WI38 (cell line): Measurements from ENCODE around the gene NFATC2IP.
A peak's percentile ranks its signal among the peaks of the same experiment; 100 is the strongest.
"Not testable (repeated sequence)": the region's sequence is repeated elsewhere in the genome, so short reads cannot be mapped to it uniquely, and the experiment has no call there.

Experiments
- H3K4me3 ChIP-seq: 2 replicates; pipeline ENCODE4 v1.5.1; 2011; ENCODE audit warnings: low read depth, mild to moderate bottlenecking, control low read depth, low read length
- TF ChIP-seq, protein P1 (sequence below): IDR thresholded peaks from 2 replicates; pipeline ENCODE4 v1.5.1; 2012; ENCODE audit warnings: low read depth, mild to moderate bottlenecking, control low read depth, low read length

The NFATC2IP gene

DNA sequence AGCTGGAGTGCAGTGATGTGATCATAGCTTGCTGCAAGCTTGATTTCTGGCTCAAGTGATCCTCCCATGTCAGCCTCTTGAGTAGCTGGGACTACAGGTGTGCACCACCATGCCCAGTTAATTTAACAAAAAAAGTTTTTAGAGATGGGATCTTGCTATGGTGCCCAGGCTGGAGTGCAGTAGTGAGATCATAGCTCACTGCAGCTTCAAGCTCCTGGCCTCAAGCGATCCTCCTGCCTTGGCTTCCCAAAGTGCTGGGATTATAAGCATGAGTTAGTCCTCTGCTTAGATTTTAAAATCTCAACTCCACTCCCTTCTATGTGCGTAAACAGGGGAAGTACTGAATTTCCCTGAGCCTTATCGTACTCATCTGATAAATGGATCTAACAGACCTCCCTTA is 32.0 kb upstream of the NFATC2IP start:
- H3K4me3 ChIP-seq = no peak overlapping the region

DNA sequence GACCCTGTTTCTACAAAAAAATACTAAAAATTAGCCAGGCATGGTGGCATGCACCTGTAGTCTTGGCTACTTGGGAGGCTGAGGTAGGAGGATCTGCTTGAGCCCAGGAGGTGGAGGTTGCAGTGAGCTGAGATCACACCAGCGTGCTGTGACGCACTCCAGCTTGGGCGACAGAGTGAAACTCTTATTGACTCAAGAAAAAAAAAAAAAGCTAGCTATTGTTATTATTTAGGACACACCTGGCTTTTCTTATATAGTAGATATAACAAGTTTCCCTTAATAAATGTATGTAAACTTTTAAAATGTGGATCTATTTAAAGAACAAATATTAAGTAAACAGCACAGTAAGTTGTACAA is 27.5 kb upstream of the NFATC2IP start:
- H3K4me3 ChIP-seq = no peak overlapping the region
- TF ChIP-seq, protein P1, sequence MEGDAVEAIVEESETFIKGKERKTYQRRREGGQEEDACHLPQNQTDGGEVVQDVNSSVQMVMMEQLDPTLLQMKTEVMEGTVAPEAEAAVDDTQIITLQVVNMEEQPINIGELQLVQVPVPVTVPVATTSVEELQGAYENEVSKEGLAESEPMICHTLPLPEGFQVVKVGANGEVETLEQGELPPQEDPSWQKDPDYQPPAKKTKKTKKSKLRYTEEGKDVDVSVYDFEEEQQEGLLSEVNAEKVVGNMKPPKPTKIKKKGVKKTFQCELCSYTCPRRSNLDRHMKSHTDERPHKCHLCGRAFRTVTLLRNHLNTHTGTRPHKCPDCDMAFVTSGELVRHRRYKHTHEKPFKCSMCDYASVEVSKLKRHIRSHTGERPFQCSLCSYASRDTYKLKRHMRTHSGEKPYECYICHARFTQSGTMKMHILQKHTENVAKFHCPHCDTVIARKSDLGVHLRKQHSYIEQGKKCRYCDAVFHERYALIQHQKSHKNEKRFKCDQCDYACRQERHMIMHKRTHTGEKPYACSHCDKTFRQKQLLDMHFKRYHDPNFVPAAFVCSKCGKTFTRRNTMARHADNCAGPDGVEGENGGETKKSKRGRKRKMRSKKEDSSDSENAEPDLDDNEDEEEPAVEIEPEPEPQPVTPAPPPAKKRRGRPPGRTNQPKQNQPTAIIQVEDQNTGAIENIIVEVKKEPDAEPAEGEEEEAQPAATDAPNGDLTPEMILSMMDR = no peak

More for the DNA sequence above, 32.0 kb upstream of the NFATC2IP start:
- TF ChIP-seq, protein P1 = no peak

DNA sequence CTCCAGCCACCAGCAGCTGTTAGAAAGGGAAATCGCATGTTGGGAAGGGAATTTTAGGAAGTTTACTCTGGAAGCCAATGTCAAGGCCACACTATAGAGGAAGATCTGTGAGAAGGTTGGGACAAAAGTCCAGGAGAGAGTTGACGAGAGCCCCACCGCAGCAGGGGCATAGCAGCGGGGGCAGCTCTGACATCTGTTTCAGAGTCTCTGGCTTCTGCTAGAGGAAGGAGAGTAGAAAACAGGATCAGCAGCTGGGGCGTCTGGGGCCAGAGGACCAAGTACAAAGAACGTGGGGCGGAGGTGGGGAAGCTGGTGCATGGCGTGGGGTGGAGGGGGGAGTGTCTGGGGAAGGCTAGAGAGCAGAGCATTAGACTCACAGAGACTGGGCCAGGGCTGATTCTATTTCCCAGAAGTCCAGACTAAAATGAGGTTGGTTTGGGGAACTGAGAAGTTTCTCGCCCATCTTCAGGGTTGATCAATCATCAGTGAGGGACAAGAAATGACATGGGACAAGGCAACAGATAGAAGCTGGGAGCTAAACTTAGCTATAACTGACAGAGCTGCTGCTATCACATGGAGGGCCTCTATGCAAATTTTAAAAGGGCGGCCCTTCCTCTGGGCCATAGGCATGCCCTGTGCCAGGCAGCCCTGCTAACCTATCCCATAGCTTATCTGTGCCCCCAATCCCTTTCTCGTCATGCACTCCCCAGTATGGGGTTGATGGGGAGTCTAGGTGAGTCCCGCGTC is 26.9 kb upstream of the NFATC2IP start:
- H3K4me3 ChIP-seq = no peak overlapping the region; the same call in 1 of the 2 replicates
- TF ChIP-seq, protein P1 = no peak

DNA sequence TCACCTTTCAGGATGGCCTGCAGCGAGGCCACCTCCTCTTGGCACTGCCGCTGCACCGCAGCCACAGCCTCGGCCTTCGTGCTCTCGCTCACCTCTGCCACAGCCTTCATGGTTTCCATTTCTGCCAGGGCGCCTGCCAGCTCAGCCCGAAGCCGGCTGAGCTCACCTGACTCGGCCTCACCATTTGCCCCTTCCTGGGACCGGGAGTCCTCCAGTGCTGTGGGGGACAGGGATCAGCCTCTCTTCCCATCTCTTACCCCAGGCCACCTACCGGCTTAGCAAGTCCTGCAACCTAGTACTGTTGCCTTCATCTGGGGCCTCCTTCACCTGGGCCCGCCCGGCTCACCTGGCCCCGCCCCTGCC is 26.4 kb upstream of the NFATC2IP start:
- H3K4me3 ChIP-seq = peak overlapping the region; percentile 81
- TF ChIP-seq, protein P1 = no peak

DNA sequence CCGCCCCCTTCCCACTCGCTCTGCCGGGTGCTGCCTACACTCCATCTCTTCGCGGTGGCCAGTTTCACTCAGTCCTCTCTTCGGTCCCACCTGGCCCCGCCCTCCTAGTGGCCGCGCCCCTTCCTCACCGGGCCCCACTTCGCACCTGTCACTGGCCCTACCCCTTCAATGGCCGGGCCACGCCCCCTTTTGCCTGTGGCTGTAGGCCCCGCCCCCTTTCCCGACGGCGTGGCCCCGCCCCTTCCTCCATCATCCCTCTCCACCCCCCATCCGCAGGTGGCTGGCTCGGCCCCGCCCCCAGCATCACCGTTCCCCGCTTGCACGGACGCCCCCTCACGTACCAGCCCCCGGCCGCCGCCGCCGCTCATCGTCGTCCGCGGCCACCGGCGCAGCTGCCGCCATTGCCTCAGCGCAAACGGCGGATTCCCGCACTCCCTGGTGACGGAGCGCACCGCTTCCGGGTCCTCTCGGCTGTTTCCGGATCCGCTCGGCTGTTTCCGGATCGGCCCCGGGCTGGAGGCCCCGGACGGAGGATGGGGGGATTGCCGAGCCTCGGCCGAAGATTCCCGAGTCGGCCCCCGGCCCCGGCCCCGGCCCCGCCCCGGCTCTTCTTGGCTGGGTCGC is 25.9 kb upstream of the NFATC2IP start, which contains the start of gene RABEP2:
TSS of gene RABEP2 (minus strand) at position 477 of the 624 bp plus-strand sequence. CDS start at position 402, 75 bp downstream.
- TF ChIP-seq, protein P1 = no peak
- H3K4me3 ChIP-seq = peak within 1 kb of the TSS; percentile 81

DNA sequence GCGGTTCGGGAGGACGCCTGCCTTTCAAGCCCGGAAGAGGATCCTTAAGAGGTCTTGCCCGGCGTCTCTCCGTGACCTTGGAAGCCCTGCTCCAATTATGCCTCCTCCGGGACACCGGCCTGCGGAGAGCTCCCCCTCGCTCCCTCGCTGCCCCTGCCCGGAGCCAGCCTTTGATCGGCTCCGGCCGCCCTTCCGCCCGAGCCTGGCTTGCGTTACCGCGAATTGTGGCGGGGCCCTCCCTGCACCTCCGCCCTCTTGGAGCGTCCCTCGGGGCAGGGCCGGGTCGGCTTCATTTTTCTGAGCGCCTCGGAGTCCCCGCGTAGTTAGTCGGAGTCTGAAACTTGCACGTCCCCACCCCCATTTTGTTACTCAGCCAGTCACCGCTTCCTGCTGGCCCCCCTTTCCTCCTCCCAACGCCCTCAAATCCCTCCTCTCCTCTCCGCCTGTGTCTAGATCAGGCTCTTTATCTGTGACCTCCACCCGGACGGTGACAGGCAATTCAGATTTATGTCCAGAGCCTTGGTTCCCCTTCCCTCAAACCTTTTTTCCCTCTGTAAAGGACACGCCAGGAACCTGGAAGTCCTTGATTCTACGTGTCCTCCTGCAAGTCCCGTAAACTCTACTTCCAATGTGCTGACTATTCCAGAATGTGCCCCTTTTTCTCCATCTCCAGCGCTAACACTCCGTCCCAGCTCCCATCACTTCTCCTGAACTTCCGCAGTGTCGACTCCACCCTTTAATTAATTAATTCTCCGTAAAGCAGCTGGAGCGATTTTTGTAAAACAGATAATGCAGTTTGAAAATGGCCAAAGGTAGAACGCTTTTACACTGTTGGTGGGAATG is 25.1 kb upstream of the NFATC2IP start:
- TF ChIP-seq, protein P1 = no peak
- H3K4me3 ChIP-seq = peak overlapping the region; percentile 81

DNA sequence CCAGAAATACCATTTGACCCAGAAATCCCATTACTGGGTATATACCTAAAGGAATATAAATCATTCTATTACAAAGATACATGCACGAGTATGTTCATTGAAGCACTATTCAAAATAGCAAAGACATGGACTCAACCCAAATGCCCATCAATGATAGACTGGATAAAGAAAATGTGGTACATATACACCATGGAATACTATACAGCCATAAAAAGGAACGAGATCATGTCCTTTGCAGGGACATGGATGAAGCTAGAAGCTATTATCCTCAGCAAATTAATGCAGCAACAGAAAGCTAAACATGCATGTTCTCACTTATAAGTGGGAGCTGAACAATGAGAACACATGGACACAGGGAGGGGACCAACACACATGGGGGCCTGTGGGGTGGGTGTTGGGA is 24.5 kb upstream of the NFATC2IP start:
- not testable (repeated sequence) for H3K4me3 ChIP-seq
